HepG2 (cell line): ENCODE data around the gene CACNA2D3. TPM values are rescaled to one million over a fixed set of nuclear protein-coding genes. Genes with fewer than 3 reads are reported as not detected.

Experiments used
- ATF7-NPFF ChIP-seq: sonication (generic); formaldehyde crosslinking; IDR thresholded peaks from 2 replicates; pipeline ENCODE4 v1.8.1; 2023; ENCODE audit warnings: mild to moderate bottlenecking, low read depth, missing genetic modification reagents, moderate library complexity
- CREB3 ChIP-seq: sonication (generic); formaldehyde crosslinking; IDR thresholded peaks from 2 replicates; pipeline ENCODE4 v1.5.0; 2020; ENCODE audit warnings: missing genetic modification reagents
- CTCF ChIP-seq: sonication (generic); formaldehyde crosslinking; IDR thresholded peaks from 2 replicates; pipeline ENCODE4 v1.5.0; 2020; ENCODE audit warnings: mild to moderate bottlenecking, missing genetic modification reagents, moderate library complexity
- FOXP1 ChIP-seq, 2 experiments: fragments of 450-650 bp in 1 of 2; IDR thresholded peaks; 2 replicates each; pipeline ENCODE4 v1.6.1; 2017 to 2018; ENCODE audit warnings: antibody characterized with exemption in 1 of 2
- GLMP ChIP-seq: sonication (generic); formaldehyde crosslinking; IDR thresholded peaks from 2 replicates; pipeline ENCODE4 v1.9.0; 2021; ENCODE audit warnings: missing genetic modification reagents, mild to moderate bottlenecking, borderline replicate concordance
- MLX ChIP-seq: IDR thresholded peaks from 2 replicates; pipeline ENCODE4 v1.6.1; 2016
- PITX1 ChIP-seq: sonication (generic); formaldehyde crosslinking; IDR thresholded peaks from 2 replicates; pipeline ENCODE4 v1.5.1; 2020; ENCODE audit warnings: mild to moderate bottlenecking, missing genetic modification reagents
- TCF12 ChIP-seq, 2 experiments: fragments of 450-650 bp in 1 of 2; sonication (generic) in 1 of 2; formaldehyde crosslinking in 1 of 2; IDR thresholded peaks; 2 replicates each; pipeline versions ENCODE4 v1.6.1 to v1.8.0; 2017 to 2022; ENCODE audit warnings: antibody characterized with exemption in 1 of 2, mild to moderate bottlenecking in 1 of 2, missing genetic modification reagents in 1 of 2, moderate library complexity in 1 of 2
- ZFX ChIP-seq: sonication (generic); formaldehyde crosslinking; IDR thresholded peaks from 2 replicates; pipeline ENCODE4 v1.4.0; 2020; ENCODE audit warnings: mild to moderate bottlenecking, low read depth, missing genetic modification reagents, moderate library complexity
- ZNF276 ChIP-seq: sonication (generic); formaldehyde crosslinking; IDR thresholded peaks from 2 replicates; pipeline ENCODE4 v1.4.0; 2020; ENCODE audit warnings: mild to moderate bottlenecking, low read depth, missing genetic modification reagents
- ZNF281 ChIP-seq: sonication (generic); formaldehyde crosslinking; IDR thresholded peaks from 2 replicates; pipeline ENCODE4 v1.4.0; 2020; ENCODE audit warnings: missing genetic modification reagents, borderline replicate concordance
- ZNF687 ChIP-seq: sonication (generic); formaldehyde crosslinking; IDR thresholded peaks from 2 replicates; pipeline ENCODE4 v1.5.1; 2020; ENCODE audit warnings: mild to moderate bottlenecking, missing genetic modification reagents, moderate library complexity
- polyA plus RNA-seq, 8 experiments: library from polyadenylated mRNA; depleted of rRNA in 3 of 8; stranded (reverse) in 7 of 8; unstranded in 1 of 8; fragments of >200 nt; fragmentation: Illumina TruSeq in 4 of 8; extraction: Trizol in 4 of 8; gene quantifications; 2 replicates each; pipeline versions ENCODE4 v1.2.1 to v1.2.3, GENCODE V29; 2011 to 2016; ENCODE audit warnings: low read depth in 4 of 8, missing spikeins in 1 of 8, mixed read lengths in 1 of 8; ENCODE audit not compliant: insufficient read depth in 1 of 8
- total RNA-seq, 5 experiments: library from RNA; depleted of rRNA; stranded (reverse); fragments of >200 nt; fragmentation: Illumina TruSeq; extraction: Trizol; gene quantifications; 2 replicates each; pipeline ENCODE4 v1.2.3, GENCODE V29; 2016; ENCODE audit warnings: low read depth in 1 of 5

CACNA2D3 gene
- total and polyA plus RNA-seq, 2 of the 13 experiments (the other 11 are each of a cell fraction or from before 2014, with no cell fraction given): not detected

GRCh38 chr3:54331341-54331740 is 209.0 kb downstream of the CACNA2D3 start (continued):
- TF ChIP-seq ZNF276 (CRISPR knock-in tag) (no peak), ZFX (CRISPR knock-in tag) (no peak), ZNF281 (CRISPR knock-in tag) (no peak), ZNF687 (CRISPR knock-in tag) (no peak), CTCF (CRISPR knock-in tag) (no peak), PITX1 (CRISPR knock-in tag) (no peak), FOXP1 (IDR thresholded peaks at IDR 0.05) (no peak), FOXP1 (CRISPR knock-in tag; IDR thresholded peaks at IDR 0.05) (no peak), CREB3 (no peak), ATF7-NPFF (CRISPR knock-in tag) (no peak), GLMP (CRISPR knock-in tag) (no peak), MLX (no peak), TCF12 (IDR thresholded peaks at IDR 0.05) (no peak), TCF12 (CRISPR knock-in tag; IDR thresholded peaks at IDR 0.05) (no peak)
- TF ChIP-seq, all 625 proteins: peak for 0
